Chondrocyte (in vitro differentiated cells): ENCODE data around the gene LTBP1. TPM values are rescaled to one million over a fixed set of nuclear protein-coding genes. Genes with fewer than 3 reads are reported as not detected.

Source experiments
- DNase-seq: peaks from one replicate; pipeline ENCODE4 v3.0.0; 2021; ENCODE audit warnings: mixed read lengths, low spot score
- H3K27ac Mint-ChIP-seq: one replicate; pipeline ENCODE4 v1.8.0; 2021; ENCODE audit warnings: mild to moderate bottlenecking, moderate library complexity, mixed read lengths; ENCODE audit not compliant: unreplicated experiment
- H3K27me3 Mint-ChIP-seq: 2 replicates; pipeline ENCODE4 v1.8.0; 2021; ENCODE audit warnings: low read depth, mixed read lengths
- H3K36me3 Mint-ChIP-seq: 2 replicates; pipeline ENCODE4 v1.8.0; 2021; ENCODE audit warnings: low read depth, mixed read lengths
- H3K4me1 Mint-ChIP-seq: 2 replicates; pipeline ENCODE4 v1.8.0; 2021; ENCODE audit warnings: low read depth, mild to moderate bottlenecking, mixed read lengths
- H3K4me3 Mint-ChIP-seq: one replicate; pipeline ENCODE4 v1.8.0; 2021; ENCODE audit warnings: mild to moderate bottlenecking, moderate library complexity, mixed read lengths; ENCODE audit not compliant: unreplicated experiment
- H3K9me3 Mint-ChIP-seq: 2 replicates; pipeline ENCODE4 v1.8.0; 2021; ENCODE audit warnings: low read depth, mixed read lengths
- total RNA-seq: library from RNA; stranded (reverse); gene quantifications from 3 replicates; pipeline ENCODE4 v1.2.1, GENCODE V29; 2021
- TF ChIP-seq, protein P1 (sequence below): fragments of 200-600 bp; sonication (generic); IDR thresholded peaks from 2 replicates; pipeline ENCODE4 v1.5.0; 2021; ENCODE audit warnings: antibody characterized with exemption, mild to moderate bottlenecking, moderate library complexity

The LTBP1 gene
- total RNA-seq, 1 donor from 2014 or later, result 398 TPM

DNA sequence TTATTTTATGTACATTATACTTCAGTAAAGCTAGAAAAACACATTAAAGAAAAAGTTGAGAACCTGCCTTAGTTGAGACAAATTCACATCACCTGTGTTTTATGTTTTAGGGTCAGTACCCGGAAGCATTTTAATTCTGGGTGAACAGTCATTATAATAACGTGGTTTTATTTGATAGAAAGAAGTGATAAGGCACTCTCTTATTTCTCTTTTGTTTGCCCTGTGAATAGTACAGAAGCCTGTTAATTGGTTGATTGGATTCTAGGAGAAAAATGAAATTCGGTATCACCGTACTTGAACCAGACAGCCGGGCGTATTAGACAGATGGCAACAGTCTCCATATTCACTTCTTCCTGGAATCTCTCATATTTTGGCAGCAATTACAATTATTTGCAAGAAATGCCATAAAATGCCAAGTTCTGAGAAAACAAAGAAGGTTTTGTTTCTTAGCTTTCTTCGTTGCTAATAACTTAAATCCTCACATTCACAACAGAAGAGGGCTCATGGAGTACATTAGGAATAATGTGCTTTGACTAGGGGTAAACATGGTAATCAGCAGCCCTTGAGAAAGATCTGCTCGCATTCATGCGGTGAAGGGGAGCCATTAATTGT is 361.0 kb downstream of the LTBP1 start:
- H3K4me1 Mint-ChIP-seq, result peaks cover 31% of the 10 kb centered on the region
- TF ChIP-seq, protein P1, sequence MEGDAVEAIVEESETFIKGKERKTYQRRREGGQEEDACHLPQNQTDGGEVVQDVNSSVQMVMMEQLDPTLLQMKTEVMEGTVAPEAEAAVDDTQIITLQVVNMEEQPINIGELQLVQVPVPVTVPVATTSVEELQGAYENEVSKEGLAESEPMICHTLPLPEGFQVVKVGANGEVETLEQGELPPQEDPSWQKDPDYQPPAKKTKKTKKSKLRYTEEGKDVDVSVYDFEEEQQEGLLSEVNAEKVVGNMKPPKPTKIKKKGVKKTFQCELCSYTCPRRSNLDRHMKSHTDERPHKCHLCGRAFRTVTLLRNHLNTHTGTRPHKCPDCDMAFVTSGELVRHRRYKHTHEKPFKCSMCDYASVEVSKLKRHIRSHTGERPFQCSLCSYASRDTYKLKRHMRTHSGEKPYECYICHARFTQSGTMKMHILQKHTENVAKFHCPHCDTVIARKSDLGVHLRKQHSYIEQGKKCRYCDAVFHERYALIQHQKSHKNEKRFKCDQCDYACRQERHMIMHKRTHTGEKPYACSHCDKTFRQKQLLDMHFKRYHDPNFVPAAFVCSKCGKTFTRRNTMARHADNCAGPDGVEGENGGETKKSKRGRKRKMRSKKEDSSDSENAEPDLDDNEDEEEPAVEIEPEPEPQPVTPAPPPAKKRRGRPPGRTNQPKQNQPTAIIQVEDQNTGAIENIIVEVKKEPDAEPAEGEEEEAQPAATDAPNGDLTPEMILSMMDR, result no peak
- no peaks in the 10 kb centered on the region for H3K9me3 Mint-ChIP-seq
- no peak overlapping the region for H3K27ac Mint-ChIP-seq
- H3K36me3 Mint-ChIP-seq, result peaks cover 39% of the 10 kb centered on the region
- DNase-seq, result no peak
- no peak overlapping the region for H3K4me3 Mint-ChIP-seq
- no peaks in the 10 kb centered on the region for H3K27me3 Mint-ChIP-seq

GRCh38 chr2:33312355-33312754 is 365.6 kb downstream of the LTBP1 start:
- no peak for DNase-seq
- Mint-ChIP-seq H3K4me3 (no peak overlapping the region), H3K27me3 (no peaks in the 10 kb centered on the region)

DNA sequence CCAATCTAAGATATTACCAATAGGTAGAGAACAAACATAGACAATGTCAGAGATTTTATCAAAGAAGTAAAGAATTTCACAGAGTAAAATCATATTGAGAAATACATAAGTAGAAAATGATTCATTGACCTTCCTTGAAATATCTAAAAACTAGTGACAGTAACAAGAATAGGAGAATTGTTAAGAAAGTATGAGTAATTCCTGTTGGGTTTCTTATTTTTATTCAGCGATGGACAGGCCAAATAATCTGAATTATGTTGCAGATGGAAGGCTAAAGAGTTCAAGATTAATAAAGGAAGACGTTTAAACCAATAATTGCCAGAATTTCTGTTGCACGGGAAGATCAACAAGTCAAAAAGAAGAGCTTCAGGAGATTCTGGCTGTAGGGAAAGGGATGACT is 366.3 kb downstream of the LTBP1 start:
- Mint-ChIP-seq H3K36me3 (peaks cover 40% of the 10 kb centered on the region), H3K4me3 (no peak overlapping the region), H3K4me1 (peaks cover 31% of the 10 kb centered on the region), H3K27ac (no peak overlapping the region), H3K27me3 (no peaks in the 10 kb centered on the region), H3K9me3 (no peaks in the 10 kb centered on the region)
- TF ChIP-seq, protein P1, result no peak
- no peak for DNase-seq

More at GRCh38 chr2:33312355-33312754, 365.6 kb downstream of the LTBP1 start:
- Mint-ChIP-seq H3K4me1 (peaks cover 31% of the 10 kb centered on the region), H3K9me3 (no peaks in the 10 kb centered on the region), H3K27ac (peak overlapping the region; percentile 29), H3K36me3 (peaks cover 38% of the 10 kb centered on the region)
- TF ChIP-seq, protein P1, result no peak

DNA sequence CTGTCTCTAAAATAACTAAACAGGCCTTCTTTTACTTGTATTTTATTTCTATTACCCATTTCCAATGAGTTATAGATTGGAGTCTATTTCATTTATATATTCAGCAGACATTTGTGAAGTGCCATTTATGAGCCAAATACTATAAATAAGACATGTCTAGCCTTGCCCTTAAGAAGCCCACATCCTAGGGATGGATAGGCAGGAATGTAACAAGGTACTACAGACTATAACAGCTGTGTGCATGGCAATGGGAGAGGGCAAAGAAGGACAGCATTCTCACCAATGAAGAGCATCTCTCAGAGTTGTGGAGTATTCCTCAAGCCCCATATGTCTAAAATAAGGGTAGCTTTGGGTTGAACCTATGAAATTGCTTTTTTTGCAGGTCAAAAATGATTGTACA is 367.8 kb downstream of the LTBP1 start:
- Mint-ChIP-seq H3K36me3 (peaks cover 42% of the 10 kb centered on the region), H3K4me3 (no peak overlapping the region), H3K27me3 (no peaks in the 10 kb centered on the region), H3K9me3 (no peaks in the 10 kb centered on the region), H3K4me1 (peaks cover 31% of the 10 kb centered on the region), H3K27ac (no peak overlapping the region)
- no peak for DNase-seq
- TF ChIP-seq, protein P1, result no peak

GRCh38 chr2:33316328-33316727 is 369.6 kb downstream of the LTBP1 start:
- Mint-ChIP-seq H3K27ac (peak overlapping the region; percentile 34), H3K36me3 (peaks cover 41% of the 10 kb centered on the region), H3K4me1 (peaks cover 38% of the 10 kb centered on the region), H3K27me3 (no peaks in the 10 kb centered on the region), H3K9me3 (no peaks in the 10 kb centered on the region), H3K4me3 (no peak overlapping the region)
- TF ChIP-seq, protein P1, result no peak
- DNase-seq, result no peak
